Neural progenitor cell (in vitro differentiated cells): ENCODE data around the gene TSPAN12.

Source experiments
- EZH2phosphoT487 ChIP-seq: fragments of 200-600 bp; sonication (generic); IDR thresholded peaks from 2 replicates; pipeline ENCODE4 v1.6.1; 2017; ENCODE audit warnings: antibody characterized with exemption
- TF ChIP-seq, protein P1 (sequence below): fragments of 200-600 bp; sonication (generic); IDR thresholded peaks from 2 replicates; pipeline ENCODE4 v1.5.1; 2017; ENCODE audit warnings: antibody characterized with exemption, mild to moderate bottlenecking

GRCh38 chr7:120842121-120842621, 15.8 kb downstream of the TSPAN12 start:
- TF ChIP-seq EZH2phosphoT487: no peak
- TF ChIP-seq, protein P1, sequence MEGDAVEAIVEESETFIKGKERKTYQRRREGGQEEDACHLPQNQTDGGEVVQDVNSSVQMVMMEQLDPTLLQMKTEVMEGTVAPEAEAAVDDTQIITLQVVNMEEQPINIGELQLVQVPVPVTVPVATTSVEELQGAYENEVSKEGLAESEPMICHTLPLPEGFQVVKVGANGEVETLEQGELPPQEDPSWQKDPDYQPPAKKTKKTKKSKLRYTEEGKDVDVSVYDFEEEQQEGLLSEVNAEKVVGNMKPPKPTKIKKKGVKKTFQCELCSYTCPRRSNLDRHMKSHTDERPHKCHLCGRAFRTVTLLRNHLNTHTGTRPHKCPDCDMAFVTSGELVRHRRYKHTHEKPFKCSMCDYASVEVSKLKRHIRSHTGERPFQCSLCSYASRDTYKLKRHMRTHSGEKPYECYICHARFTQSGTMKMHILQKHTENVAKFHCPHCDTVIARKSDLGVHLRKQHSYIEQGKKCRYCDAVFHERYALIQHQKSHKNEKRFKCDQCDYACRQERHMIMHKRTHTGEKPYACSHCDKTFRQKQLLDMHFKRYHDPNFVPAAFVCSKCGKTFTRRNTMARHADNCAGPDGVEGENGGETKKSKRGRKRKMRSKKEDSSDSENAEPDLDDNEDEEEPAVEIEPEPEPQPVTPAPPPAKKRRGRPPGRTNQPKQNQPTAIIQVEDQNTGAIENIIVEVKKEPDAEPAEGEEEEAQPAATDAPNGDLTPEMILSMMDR: no peak
